K562 (cell line): ENCODE measurements around the gene ASB6. TPM values are rescaled to one million over a fixed set of nuclear protein-coding genes. Genes with fewer than 3 reads are reported as not detected.

Source experiments
- ATAC-seq: fragments of 200-7000 bp; cut with Tn5 transposase; 3 replicates; pipeline ENCODE4 v1.9.1; 2020; ENCODE audit warnings: moderate library complexity
- BruUV-seq: library from RNA; stranded (reverse); fragments of 400-500 nt; replicated peaks from 2 replicates; lab custom pipeline; 2021; lab: Mats Ljungman, UMichigan
- CTCF ChIA-PET: fragments of 300-600 bp; formaldehyde crosslinking; extraction: SDS; loops from one replicate; lab custom pipeline; 2021; ENCODE audit warnings: low intra/inter-chr PET ratio; lab: Yijun Ruan, JAX
- POLR2A ChIA-PET: fragments of 300-600, 350-650 bp; sonication (Branson Sonifier 250); formaldehyde crosslinking; extraction: SDS; loops from one replicate; lab custom pipeline; 2021; ENCODE audit warnings: antibody characterized with exemption, inconsistent platforms; lab: Yijun Ruan, JAX
- DNase-seq, 4 experiments: peaks; one replicate each; pipeline versions ENCODE4 v3.0.0 to v3.0.0-alpha.2; 2011 to 2018; ENCODE audit warnings: low spot score in 3 of 4, mixed read lengths in 3 of 4; ENCODE audit errors: extremely low read depth in 1 of 4
- FAIRE-seq: peaks from 2 replicates; lab custom pipeline; 2011; peaks lifted over from hg19 to GRCh38; lab: Jason Lieb, UNC
- H2AFZ ChIP-seq: 2 replicates; pipeline ENCODE4 v1.6.0; 2011; ENCODE audit warnings: low read depth, low read length, control low read depth, inconsistent platforms
- H3K27ac ChIP-seq: fragments of 200-600 bp; 3 replicates; pipeline ENCODE4 v1.8.0; 2011; ENCODE audit warnings: low read depth, mild to moderate bottlenecking, control low read depth, inconsistent platforms, low read length, moderate library complexity, mixed read lengths; ENCODE audit errors: extremely low read depth
- H3K27me3 ChIP-seq, 2 experiments: fragments of 300-600 bp in 1 of 2; 2 replicates in 1 of 2; 3 replicates in 1 of 2; pipeline versions ENCODE4 v1.6.0 to v1.8.0; 2011; ENCODE audit warnings: inconsistent platforms in 2 of 2, low read length in 2 of 2, mild to moderate bottlenecking in 1 of 2, mixed read lengths in 1 of 2, moderate library complexity in 1 of 2; ENCODE audit not compliant: control insufficient read depth in 2 of 2, insufficient read depth in 2 of 2
- H3K36me3 ChIP-seq: fragments of 300-600 bp; 3 replicates; pipeline ENCODE4 v1.8.0; 2011; ENCODE audit warnings: mild to moderate bottlenecking, low read length, inconsistent platforms; ENCODE audit not compliant: control insufficient read depth, insufficient read depth
- H3K4me1 ChIP-seq, 2 experiments: fragments of 200-600 bp in 1 of 2; replicated peaks in 1 of 2; 2 replicates in 1 of 2; 3 replicates in 1 of 2; pipeline versions ENCODE4 v1.5.1 to v1.8.0; 2011; ENCODE audit warnings: inconsistent platforms in 2 of 2, low read length in 2 of 2, mild to moderate bottlenecking in 1 of 2, mixed read lengths in 1 of 2, moderate library complexity in 1 of 2; ENCODE audit not compliant: control insufficient read depth in 2 of 2, insufficient read depth in 2 of 2
- H3K4me2 ChIP-seq: 2 replicates; pipeline ENCODE4 v1.6.1; 2011; ENCODE audit warnings: low read length, control low read depth, inconsistent platforms, mixed read lengths; ENCODE audit not compliant: insufficient read depth
- H3K4me3 ChIP-seq: fragments of 200-600 bp; sonication (generic), shearing (Covaris generic); 2 replicates; pipeline ENCODE4 v1.5.1; 2016; ENCODE audit warnings: control low read depth, inconsistent platforms
- H3K79me2 ChIP-seq: fragments of 200-600 bp; 3 replicates; pipeline ENCODE4 v1.8.0; 2011; ENCODE audit warnings: low read length, inconsistent platforms; ENCODE audit not compliant: control insufficient read depth, insufficient read depth
- H3K9ac ChIP-seq, 2 experiments: 2 replicates each; pipeline versions ENCODE4 v1.6.0 to v1.6.1; 2011; ENCODE audit warnings: low read depth in 2 of 2, low read length in 2 of 2, control low read depth in 1 of 2, inconsistent platforms in 1 of 2, mild to moderate bottlenecking in 1 of 2, mixed read lengths in 1 of 2; ENCODE audit not compliant: insufficient read depth in 1 of 2
- H3K9me1 ChIP-seq: one replicate; pipeline ENCODE4 v1.6.0; 2011; ENCODE audit warnings: inconsistent platforms, mild to moderate bottlenecking, low read length, moderate library complexity; ENCODE audit not compliant: control insufficient read depth, insufficient read depth
- H3K9me3 ChIP-seq: replicated peaks from 2 replicates; pipeline ENCODE4 v1.5.1; 2011; ENCODE audit warnings: low read depth, low read length, inconsistent platforms; ENCODE audit not compliant: control insufficient read depth, insufficient read depth
- H4K20me1 ChIP-seq: replicated peaks from 2 replicates; pipeline ENCODE4 v1.6.1; 2011; ENCODE audit warnings: low read length, inconsistent platforms, mixed read lengths; ENCODE audit not compliant: control insufficient read depth, insufficient read depth
- BACH1 ChIP-seq: fragments of 200-800 bp; sonication (Bioruptor generic); IDR thresholded peaks from 2 replicates; pipeline ENCODE4 v1.6.1; 2016; ENCODE audit warnings: missing genetic modification characterization, missing compliant biosample characterization
- CBX2 ChIP-seq: fragments of 200-600 bp; sonication (generic); IDR thresholded peaks from one replicate; pipeline ENCODE4 v1.6.1; 2012; ENCODE audit warnings: mild to moderate bottlenecking, low read length, inconsistent platforms; ENCODE audit not compliant: insufficient read depth, poor library complexity, severe bottlenecking
- ELF2 ChIP-seq: fragments of 250-450 bp; sonication (Bioruptor Pico); IDR thresholded peaks from 2 replicates; pipeline ENCODE4 v1.5.0; 2021; ENCODE audit warnings: mild to moderate bottlenecking
- GMEB1 ChIP-seq: fragments of 250-450 bp; sonication (Bioruptor Pico); IDR thresholded peaks from 2 replicates; pipeline ENCODE4 v1.4.0; 2020; ENCODE audit warnings: mild to moderate bottlenecking
- HIVEP1 ChIP-seq: fragments of 250-450 bp; sonication (Bioruptor Pico); IDR thresholded peaks from 2 replicates; pipeline ENCODE4 v1.4.0; 2020; ENCODE audit warnings: mild to moderate bottlenecking
- HMG20A ChIP-seq: fragments of 450-650 bp; formaldehyde crosslinking; conservative IDR thresholded peaks from 2 replicates; pipeline ENCODE4 v1.4.0; 2020; ENCODE audit warnings: mild to moderate bottlenecking, mixed read lengths
- NR4A1 ChIP-seq, 2 experiments: fragments of 250-450 bp in 1 of 2; fragments of 450-650 bp in 1 of 2; sonication (Bioruptor Pico) in 1 of 2; IDR thresholded peaks; 2 replicates each; pipeline versions ENCODE4 v1.4.0 to v1.6.1; 2016 to 2020; ENCODE audit warnings: mild to moderate bottlenecking in 2 of 2, missing compliant biosample characterization in 1 of 2, missing genetic modification characterization in 1 of 2, moderate library complexity in 1 of 2
- POLR2A ChIP-seq: fragments of 450-650 bp; conservative IDR thresholded peaks from 2 replicates; pipeline ENCODE4 v1.6.1; 2016
- XRCC5 ChIP-seq: fragments of 200-400 bp; formaldehyde crosslinking; IDR thresholded peaks from 2 replicates; pipeline ENCODE4 v1.6.1; 2017; ENCODE audit warnings: low read depth, mild to moderate bottlenecking, low read length
- ZC3H11A ChIP-seq: IDR thresholded peaks from 2 replicates; pipeline ENCODE4 v1.6.1; 2012; ENCODE audit warnings: low read depth, low read length, improper control_type of control experiment
- ZNF232 ChIP-seq: sonication (generic); formaldehyde crosslinking; IDR thresholded peaks from 2 replicates; pipeline ENCODE4 v1.8.0; 2022; ENCODE audit warnings: mild to moderate bottlenecking, missing genetic modification reagents
- ZNF717 ChIP-seq: fragments of 250-450 bp; sonication (Bioruptor Pico); IDR thresholded peaks from 2 replicates; pipeline ENCODE4 v1.5.0; 2021
- whole genome bisulfite sequencing: fragments of 100-300 bp; shearing (Covaris generic); methylation state at CpG from one replicate; pipeline ENCODE4 v1.1.6; 2016; ENCODE audit warnings: low coverage, mixed read lengths; ENCODE audit not compliant: insufficient coverage; ENCODE audit errors: missing lambda C conversion rate; 5-methylcytosine and 5-hydroxymethylcytosine counted together
- in situ Hi-C: fragments of 300-500 bp; cut with MboI; formaldehyde crosslinking; loops from 4 replicates; pipeline ENCODE4 v1.15.0; 2018; ENCODE audit warnings: inconsistent platforms, mixed read lengths
- intact Hi-C: fragments of 100-400 bp; cut with micrococcal nuclease; formaldehyde crosslinking; loops from 2 replicates; pipeline ENCODE4 v1.14.2; 2022
- polyA plus RNA-seq, 8 experiments: library from polyadenylated mRNA; depleted of rRNA in 4 of 8; stranded (reverse) in 5 of 8; unstranded in 3 of 8; fragments of >200 nt; fragmentation: Nextera tagmentation in 2 of 8; fragmentation: Illumina TruSeq in 1 of 8; extraction: Ambion mirVana in 2 of 8; extraction: Trizol in 1 of 8; gene quantifications; 2 replicates each; pipeline versions ENCODE4 v1.2.1 to v1.2.3, GENCODE V29; 2011 to 2014; ENCODE audit warnings: inconsistent platforms in 1 of 8, missing spikeins in 1 of 8
- total RNA-seq, 7 experiments: library from RNA; depleted of rRNA in 6 of 7; stranded (reverse); fragments of >200 nt in 6 of 7; fragmentation: Illumina TruSeq in 2 of 7; extraction: Trizol in 2 of 7; gene quantifications; 2 replicates each; pipeline versions ENCODE4 v1.2.1 to v1.2.3, GENCODE V29; 2011 to 2021; ENCODE audit warnings: low replicate concordance in 1 of 7
- TF ChIP-seq, protein P1 (sequence below): sonication (generic); formaldehyde crosslinking; IDR thresholded peaks from 2 replicates; pipeline ENCODE4 v1.8.0; 2022; ENCODE audit warnings: mild to moderate bottlenecking, missing genetic modification reagents
- TF ChIP-seq, protein P2 (sequence below): fragments of 200-800 bp; sonication (Bioruptor generic); IDR thresholded peaks from 2 replicates; pipeline ENCODE4 v1.6.1; 2017; ENCODE audit warnings: missing genetic modification characterization, missing compliant biosample characterization
- TF ChIP-seq, protein P3 (sequence below): fragments of 450-650 bp; formaldehyde crosslinking; conservative IDR thresholded peaks from 2 replicates; pipeline ENCODE4 v1.4.0; 2022; ENCODE audit warnings: mild to moderate bottlenecking, missing genetic modification characterization
- TF ChIP-seq, protein P4 (sequence below): sonication (generic); formaldehyde crosslinking; IDR thresholded peaks from 2 replicates; pipeline ENCODE4 v1.8.0; 2022; ENCODE audit warnings: mild to moderate bottlenecking, low read depth, missing genetic modification reagents

The ASB6 gene
- total and polyA plus RNA-seq, 9 of the 15 experiments (the other 6 are each of a cell fraction or from before 2014, with no cell fraction given) = 0.92 to 17.8 (median 11.3) TPM

DNA sequence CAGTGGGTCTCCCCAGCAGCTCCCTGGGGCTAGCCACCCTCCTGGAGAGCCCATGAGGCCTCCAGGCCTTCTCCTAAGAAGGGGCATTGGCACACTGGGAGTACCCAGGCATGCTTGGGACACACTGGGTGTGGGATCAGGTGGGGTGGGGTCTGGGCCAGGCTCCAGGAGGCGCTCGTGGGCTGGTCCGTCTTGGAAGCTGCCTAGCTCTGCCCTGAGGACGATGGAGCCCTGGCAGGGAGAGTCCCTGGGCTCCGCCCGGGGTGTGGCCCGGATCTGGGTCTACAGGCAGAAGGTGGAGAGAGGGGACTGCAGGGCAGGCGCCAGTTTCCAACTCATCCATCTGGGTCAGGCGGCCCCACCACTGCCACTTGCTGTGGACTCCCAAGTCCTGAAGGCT is 25.9 kb upstream of the ASB6 start (continued):
- TF ChIP-seq, protein P1, sequence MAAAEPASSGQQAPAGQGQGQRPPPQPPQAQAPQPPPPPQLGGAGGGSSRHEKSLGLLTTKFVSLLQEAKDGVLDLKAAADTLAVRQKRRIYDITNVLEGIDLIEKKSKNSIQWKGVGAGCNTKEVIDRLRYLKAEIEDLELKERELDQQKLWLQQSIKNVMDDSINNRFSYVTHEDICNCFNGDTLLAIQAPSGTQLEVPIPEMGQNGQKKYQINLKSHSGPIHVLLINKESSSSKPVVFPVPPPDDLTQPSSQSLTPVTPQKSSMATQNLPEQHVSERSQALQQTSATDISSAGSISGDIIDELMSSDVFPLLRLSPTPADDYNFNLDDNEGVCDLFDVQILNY = no peak
- TF ChIP-seq ELF2 (CRISPR knock-in tag) = no peak

- H4K20me1 ChIP-seq = peaks cover 9% of the 10 kb centered on the region; the same call in 1 of the 2 replicates
- CTCF ChIA-PET = no interaction called here
- POLR2A ChIA-PET = no interaction called here
- H3K4me1 ChIP-seq = peaks cover 0 to 35% of the 10 kb centered on the region in 2 experiments; a peak in 2 of 5 replicates
- intact Hi-C loops (no loop called here), in situ Hi-C loops (loop anchor here (10.0 to 25.0 kb wide), 2 partner anchors 670 to 757 kb away; no protein-coding TSS in a partner anchor)
- DNase-seq = no peak
- no peak for TF ChIP-seq GMEB1 (CRISPR knock-in tag)
- no peak for TF ChIP-seq POLR2A
- TF ChIP-seq ZC3H11A = no peak
- no peak for TF ChIP-seq XRCC5
- TF ChIP-seq ZNF717 (CRISPR knock-in tag) = no peak
- no peak for TF ChIP-seq BACH1
- TF ChIP-seq CBX2 = no peak
- no peak for TF ChIP-seq ZNF232 (CRISPR knock-in tag)
- TF ChIP-seq HIVEP1 (CRISPR knock-in tag) = no peak
- no peak for TF ChIP-seq HMG20A (CRISPR knock-in tag)
- TF ChIP-seq, protein P2, sequence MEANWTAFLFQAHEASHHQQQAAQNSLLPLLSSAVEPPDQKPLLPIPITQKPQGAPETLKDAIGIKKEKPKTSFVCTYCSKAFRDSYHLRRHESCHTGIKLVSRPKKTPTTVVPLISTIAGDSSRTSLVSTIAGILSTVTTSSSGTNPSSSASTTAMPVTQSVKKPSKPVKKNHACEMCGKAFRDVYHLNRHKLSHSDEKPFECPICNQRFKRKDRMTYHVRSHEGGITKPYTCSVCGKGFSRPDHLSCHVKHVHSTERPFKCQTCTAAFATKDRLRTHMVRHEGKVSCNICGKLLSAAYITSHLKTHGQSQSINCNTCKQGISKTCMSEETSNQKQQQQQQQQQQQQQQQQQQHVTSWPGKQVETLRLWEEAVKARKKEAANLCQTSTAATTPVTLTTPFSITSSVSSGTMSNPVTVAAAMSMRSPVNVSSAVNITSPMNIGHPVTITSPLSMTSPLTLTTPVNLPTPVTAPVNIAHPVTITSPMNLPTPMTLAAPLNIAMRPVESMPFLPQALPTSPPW (CRISPR knock-in tag) = no peak
- TF ChIP-seq, protein P3, sequence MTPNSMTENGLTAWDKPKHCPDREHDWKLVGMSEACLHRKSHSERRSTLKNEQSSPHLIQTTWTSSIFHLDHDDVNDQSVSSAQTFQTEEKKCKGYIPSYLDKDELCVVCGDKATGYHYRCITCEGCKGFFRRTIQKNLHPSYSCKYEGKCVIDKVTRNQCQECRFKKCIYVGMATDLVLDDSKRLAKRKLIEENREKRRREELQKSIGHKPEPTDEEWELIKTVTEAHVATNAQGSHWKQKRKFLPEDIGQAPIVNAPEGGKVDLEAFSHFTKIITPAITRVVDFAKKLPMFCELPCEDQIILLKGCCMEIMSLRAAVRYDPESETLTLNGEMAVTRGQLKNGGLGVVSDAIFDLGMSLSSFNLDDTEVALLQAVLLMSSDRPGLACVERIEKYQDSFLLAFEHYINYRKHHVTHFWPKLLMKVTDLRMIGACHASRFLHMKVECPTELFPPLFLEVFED (CRISPR knock-in tag) = no peak
- no peak for TF ChIP-seq NR4A1 (CRISPR knock-in tag; IDR thresholded peaks at IDR 0.05)
- TF ChIP-seq NR4A1 (tag; IDR thresholded peaks at IDR 0.05) = no peak
- TF ChIP-seq, protein P4, sequence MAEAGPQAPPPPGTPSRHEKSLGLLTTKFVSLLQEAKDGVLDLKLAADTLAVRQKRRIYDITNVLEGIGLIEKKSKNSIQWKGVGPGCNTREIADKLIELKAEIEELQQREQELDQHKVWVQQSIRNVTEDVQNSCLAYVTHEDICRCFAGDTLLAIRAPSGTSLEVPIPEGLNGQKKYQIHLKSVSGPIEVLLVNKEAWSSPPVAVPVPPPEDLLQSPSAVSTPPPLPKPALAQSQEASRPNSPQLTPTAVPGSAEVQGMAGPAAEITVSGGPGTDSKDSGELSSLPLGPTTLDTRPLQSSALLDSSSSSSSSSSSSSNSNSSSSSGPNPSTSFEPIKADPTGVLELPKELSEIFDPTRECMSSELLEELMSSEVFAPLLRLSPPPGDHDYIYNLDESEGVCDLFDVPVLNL (CRISPR knock-in tag) = no peak
- no peak overlapping the region for H2AFZ ChIP-seq
- peaks cover 3% of the 10 kb centered on the region for H3K9me1 ChIP-seq
- peaks cover 19 to 55% of the 10 kb centered on the region in 2 experiments for H3K27me3 ChIP-seq
- H3K4me2 ChIP-seq = no peak overlapping the region
- 2% methylated on average over 10 of the region's 11 CpGs for WGBS
- H3K36me3 ChIP-seq = no peaks in the 10 kb centered on the region; the same call in 2 of the 3 replicates
- no peak for ATAC-seq
- H3K79me2 ChIP-seq = no peaks in the 10 kb centered on the region
- FAIRE-seq = no peak
- BruUV-seq = no TSS peak
- no peak overlapping the region for H3K4me3 ChIP-seq
- H3K27ac ChIP-seq = no peak overlapping the region
- no peak overlapping the region for H3K9ac ChIP-seq
- H3K9me3 ChIP-seq = no peaks in the 10 kb centered on the region
Measured at GRCh38 chr9:129667378-129667777, 25.4 kb upstream of the ASB6 start.
